GM21737 (cell line): ENCODE results near the gene FAM111A.

Experiments
- ATAC-seq: cut with Tn5 transposase; IDR thresholded peaks from one replicate; pipeline ENCODE4 v1.9.1; 2021; ENCODE audit warnings: mild to moderate bottlenecking, moderate library complexity; ENCODE audit not compliant: unreplicated experiment

FAM111A gene

DNA sequence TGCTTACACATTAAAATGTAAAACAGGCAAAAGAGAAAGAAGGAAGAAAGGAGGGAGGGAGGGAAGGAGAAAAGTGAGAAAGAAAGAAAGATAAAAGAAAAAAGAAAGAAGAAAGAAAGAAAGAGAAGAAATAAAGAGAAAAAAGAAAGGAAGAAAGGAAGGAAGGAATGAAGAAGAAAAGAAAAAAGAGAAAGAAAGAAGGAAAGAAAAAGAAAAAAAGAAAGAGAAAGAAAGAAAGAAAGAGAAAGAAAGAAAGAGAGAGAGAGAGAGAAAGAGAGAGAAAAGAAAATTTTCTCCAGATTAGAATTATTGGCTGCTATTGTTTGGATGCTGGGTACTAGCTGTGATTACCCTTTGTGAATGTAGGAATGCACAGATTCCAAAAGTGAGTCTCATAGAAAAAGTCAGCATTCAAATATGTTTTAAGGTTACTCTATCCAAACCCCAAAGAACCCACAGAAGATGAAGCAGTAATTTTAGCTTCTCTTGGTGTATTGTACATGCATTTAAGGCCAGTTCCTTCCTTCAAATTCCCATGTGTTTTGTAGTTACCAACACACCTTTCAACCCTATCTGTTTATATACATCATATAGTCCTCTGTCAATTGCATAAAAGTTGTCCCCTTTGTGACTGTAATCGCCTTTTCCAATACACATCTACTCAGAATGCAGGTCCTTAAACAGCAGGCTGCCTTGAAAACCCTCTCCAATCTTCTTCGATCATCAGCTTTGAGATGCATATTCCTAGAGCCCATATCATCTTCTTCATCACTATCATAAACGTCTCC lies 789 bp upstream of the FAM111A start:
- no peak for ATAC-seq

DNA sequence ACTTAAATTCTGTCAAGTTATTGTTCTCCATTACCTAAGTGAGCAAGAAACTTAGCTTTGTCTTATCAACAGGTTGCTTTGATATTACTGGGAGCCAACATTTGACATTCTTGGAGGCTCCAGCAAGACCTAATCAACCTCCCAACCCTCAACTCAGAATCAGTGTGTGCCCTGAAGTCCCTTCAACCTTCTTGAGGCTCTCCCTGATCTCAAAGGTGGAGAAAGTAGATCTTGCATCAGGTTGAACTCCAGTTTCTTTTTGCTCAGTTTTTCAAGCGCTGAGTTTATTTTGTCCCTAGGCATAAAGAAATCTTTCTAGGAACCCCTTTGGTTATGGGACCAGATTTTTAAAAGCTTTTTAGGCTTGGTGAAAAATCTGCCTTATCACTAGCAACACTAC lies 1.4 kb downstream of the FAM111A start:
- ATAC-seq, result no peak

DNA sequence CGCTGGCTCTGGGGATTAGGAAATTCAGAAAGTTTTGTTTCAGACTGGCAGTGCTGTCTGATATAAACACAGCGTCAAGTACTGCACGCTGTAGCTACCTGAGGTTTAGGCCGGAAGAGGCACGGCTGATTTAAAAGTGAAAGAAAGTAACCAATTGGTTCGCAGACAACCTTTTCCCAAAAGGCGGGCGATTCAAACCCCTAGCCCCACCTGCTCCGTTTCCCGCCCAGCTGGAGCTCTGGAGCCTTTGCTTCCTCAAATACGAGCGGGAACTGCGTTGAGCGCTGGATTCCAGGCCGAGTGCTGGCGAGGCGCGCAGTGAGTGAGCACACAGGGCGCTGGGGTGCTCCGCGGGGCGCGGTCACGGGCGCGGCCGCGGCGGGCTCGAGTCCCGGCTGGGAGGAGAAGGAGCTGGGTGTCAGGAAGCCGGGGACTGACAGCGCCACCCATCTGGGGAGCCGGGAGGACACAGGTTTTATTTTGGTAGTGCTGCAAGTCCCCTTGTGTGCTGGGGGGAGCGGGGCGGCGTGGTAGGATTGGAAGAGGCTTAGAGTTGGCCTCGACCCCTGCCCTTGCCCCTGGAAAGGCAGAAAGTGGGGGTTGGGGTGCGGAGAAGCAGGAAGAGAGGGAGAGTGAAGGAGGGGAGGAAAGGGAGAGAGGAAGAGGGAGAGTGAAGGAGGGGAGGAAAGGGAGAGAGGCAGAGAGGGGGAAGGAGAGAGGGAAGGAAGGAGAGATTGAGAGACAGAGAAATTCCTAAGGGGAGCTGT lies 2.1 kb downstream of the FAM111A start:
- peak; percentile 50 for ATAC-seq

DNA sequence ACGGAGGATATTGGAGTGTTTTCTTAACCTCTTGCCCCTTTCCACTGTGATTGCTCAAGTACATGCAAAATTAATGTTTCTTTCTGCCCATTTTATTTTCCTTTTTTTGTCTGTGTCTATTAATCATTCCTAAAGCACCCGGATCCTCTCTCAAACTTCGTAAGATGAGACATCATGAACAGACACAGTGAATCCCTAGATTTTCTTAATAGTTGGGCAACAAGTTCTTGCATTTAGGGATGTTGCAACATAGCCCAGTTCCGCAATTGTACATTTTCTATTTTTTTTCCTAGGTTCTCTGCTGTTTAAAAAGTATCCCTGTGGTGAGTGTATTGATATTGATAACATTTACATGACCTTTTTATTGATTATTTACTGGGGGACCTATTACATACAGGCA lies 2.9 kb downstream of the FAM111A start:
- ATAC-seq, result no peak

DNA sequence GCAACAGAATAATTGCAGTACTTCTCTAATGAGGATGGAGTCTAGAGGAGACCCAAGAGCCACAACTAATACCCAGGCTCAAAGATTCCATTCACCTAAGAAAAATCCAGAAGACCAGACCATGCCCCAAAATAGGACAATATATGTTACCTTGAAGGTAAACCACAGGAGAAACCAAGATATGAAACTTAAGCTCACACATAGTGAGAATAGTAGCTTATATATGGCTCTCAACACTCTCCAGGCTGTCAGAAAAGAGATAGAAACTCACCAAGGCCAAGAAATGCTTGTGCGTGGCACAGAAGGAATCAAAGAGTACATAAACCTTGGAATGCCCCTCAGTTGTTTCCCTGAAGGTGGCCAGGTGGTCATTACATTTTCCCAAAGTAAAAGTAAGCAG lies 9.1 kb downstream of the FAM111A start:
- ATAC-seq, result peak; percentile 39

DNA sequence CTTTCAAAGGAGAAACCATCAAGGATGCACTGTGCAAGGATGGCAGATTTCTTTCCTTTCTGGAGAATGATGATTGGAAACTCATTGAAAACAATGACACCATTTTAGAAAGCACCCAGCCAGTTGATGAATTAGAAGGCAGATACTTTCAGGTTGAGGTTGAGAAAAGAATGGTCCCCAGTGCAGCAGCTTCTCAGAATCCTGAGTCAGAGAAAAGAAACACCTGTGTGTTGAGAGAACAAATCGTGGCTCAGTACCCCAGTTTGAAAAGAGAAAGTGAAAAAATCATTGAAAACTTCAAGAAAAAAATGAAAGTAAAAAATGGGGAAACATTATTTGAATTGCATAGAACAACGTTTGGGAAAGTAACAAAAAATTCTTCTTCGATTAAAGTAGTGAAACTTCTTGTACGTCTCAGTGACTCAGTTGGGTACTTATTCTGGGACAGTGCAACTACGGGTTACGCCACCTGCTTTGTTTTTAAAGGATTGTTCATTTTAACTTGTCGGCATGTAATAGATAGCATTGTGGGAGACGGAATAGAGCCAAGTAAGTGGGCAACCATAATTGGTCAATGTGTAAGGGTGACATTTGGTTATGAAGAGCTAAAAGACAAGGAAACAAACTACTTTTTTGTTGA lies 9.8 kb downstream of the FAM111A start:
- peak; percentile 67 for ATAC-seq

DNA sequence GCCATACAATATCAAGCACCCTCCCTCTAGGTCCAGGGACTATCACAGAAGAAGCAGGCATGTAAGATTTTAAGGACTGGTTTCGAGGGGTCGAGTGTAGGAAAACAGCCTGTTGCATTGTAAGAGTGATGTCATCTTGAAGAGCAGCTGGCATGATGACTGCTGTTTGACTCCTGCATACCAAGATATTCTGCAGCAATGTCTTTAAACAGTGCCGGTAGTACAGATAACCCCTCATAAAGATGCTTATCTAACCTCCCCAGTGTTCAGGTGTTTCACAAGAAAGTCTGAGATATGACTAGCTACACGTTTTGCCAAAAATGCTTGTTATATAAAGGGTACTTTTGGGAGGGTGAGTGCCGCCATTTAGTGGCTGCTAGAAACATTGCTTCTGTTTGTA lies 12.0 kb downstream of the FAM111A start:
- no peak for ATAC-seq

DNA sequence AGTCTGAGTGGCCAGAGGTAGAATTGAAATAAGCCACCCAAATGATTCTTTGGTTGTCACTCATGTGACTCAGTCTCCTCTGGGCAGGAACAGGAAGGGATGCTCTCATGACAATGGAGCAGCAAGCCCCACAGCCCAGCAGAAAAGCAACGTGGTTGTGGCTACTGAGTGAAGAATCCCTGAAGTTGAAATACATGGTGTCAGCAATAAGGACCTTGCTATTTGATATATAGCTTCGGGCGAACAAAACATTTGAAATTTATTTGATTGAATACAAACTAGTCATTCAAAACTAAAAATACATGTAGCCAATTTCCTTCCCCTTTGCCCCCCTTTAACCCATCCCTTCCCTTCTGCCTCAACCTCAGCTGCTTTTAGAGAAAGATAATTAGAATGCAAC lies 14.8 kb downstream of the FAM111A start:
- ATAC-seq, result no peak

DNA sequence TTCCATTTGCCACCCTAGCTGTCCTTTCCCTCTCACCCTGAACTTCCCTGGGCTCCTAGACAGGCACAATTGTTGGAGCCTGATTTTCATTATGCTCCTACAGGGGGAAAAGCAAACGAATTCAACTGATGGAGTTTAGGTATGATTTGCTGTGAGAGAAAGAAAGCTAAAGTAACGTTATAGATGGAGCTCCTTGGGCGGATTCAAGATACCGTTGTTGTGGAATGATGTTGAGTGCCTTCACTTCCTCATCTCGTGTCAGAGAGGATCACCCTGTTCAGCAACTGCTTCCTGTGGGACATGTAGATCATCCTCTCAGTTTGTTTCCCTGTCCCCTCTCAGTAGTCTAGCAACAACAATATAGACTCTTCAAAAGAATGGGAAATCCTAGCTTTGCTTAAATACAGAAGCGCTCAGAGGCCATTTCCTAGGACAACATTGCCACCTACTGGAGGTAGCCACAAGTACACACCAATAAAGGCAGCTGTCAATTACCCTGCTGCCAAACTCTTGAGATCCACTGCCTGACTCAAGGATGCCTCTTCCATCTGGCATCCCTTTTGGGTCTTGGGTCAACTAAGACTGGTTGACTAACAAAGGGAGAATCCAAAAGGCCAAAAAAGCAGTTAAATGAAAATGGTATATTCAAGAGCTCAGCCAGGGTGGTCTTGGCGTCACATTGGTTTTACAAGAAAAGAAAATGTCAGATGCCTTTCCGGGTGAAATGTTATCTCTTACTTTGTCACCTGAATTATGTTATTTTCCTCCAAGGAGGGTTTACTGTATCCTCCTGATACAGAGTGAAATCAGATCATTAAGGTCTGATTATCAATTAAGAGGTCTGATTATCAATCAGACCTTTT lies 15.8 kb downstream of the FAM111A start:
- peak; percentile 82 for ATAC-seq

DNA sequence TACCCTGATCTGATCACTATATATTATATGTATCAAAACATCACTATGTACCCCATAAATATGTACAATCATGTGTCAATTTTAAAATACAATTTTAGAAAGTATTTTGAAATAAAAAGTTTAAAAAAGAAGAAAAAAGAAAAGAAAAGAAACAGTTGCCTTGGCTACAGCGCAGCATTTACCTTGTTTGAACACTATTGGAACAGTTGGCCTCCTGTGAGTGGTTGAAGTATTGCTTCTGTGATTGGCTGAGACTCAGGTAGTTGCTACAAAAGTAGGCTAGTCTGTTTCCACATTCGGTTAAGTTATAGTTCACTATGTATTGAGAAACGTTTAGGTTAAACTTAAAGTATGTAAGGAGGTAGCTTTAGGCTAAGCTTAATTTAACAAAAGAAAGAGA lies 21.4 kb downstream of the FAM111A start:
- no peak for ATAC-seq

DNA sequence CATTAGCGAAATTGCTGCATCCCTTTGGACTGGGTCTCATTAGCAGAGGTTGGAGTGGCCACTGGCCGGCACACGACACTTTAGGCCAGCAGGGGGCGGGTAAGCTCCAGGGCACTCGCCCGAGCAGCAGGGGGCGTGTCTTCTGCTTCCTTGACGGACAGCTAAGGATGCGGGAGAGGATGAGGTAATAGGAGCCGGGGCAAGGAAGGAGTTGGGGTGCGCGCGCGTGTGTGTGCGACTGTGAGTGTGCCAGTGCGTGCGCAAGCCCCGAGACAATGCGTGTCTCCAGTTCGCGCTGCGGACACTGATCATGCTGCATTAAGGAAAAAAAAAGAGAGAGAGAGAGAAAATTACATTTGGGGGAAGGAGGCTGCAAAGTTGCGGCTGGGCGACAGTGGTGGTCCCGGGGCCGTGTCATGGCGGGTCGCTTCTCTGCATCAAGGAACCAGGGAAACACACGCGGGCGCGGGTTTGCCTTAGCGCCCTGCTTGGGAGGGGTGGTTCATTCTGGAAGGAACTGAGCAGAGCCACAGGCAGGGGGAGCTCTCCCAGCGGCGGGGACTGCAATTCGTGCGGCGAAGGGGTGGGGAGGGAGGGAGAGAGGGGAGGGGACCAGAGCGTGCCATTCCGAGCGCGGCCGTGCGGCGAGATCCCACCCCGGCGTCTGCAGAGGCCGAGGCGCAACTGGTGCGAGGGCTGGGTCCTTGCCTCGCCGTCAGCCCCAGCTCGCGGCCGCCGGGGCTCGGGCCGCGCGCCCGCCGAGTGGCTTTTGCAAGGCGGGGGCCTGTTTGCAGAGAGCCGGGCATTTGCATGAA lies 29.1 kb downstream of the FAM111A start, which contains the start of gene DTX4:
DTX4 (plus strand) TSS at position 625 of the 815 bp plus-strand sequence. CDS start 464 bp downstream, outside the sequence.
- peak; percentile 76 for ATAC-seq

DNA sequence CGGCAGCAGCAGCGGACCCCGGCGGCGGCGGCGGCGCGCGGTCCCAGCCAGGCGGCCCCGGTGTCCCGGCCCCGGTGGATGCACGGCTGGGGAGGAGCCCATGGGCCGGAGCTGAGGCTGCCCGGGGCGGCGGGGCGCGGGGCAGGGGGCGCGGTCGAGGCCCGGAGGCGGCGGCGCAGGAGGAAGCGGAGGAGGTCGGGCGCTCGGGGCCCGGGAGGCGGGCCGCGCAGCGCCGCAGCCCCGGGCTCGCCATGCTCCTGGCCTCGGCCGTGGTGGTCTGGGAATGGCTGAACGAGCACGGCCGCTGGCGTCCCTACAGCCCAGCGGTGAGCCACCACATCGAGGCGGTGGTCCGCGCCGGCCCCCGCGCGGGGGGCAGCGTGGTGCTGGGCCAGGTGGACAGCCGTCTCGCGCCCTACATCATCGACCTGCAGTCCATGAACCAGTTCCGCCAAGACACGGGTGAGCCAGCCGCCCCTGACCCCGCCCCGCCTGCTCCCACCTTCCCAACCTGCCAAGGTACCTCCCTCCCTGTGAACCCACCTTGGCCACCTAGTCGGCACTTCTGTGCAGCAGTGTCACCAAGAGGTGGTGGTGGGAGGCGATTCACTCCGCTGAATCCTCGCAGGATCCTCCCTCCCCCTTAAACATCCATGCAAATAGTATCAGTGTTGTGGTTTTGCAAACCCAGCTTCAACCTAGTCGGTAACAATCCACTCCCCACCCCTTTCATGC lies 29.9 kb downstream of the FAM111A start:
- ATAC-seq, result peak; percentile 24

DNA sequence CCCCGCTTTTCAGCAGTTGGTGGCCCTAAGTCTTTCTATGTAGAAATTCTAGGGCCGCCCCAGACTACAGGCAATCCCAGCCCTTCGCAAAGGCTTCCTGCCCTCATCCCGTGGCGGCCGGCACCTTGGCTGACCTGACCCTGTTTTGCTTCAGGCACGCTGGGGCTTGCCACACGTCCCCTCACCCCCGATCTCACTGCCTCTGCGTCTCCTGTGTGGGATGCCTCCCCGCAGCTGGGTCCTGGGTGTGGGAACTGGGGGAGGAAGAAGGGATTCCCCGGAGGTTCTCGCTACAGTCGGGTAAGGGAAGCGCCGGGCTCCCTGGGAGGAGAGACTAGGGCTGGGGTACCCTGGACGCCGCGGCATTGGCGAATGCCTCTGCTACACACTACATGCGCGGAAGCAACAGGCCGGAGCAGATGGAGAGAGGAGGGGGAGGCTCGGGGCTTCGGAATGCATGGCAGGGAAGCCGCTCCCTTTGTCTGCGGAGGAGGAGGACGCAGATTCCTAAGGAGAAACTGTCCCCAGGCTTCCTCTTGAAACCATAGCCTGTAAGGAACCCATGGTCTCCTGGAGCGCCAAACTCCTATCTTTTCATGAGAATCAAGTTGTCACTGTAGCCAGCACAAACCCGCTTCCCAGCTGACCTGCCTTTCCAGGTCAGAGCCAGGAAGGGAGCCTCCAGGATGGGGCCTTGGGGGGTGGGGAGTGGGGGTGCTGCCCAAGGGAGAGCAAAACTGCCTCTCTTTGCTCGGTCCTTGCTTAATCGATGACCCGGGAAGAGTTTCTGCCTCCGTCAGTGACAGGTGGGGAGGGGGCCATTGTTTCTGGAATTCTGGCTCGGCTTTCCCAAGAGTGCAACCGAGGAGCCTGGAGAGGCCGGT lies 30.7 kb downstream of the FAM111A start:
- ATAC-seq, result no peak

DNA sequence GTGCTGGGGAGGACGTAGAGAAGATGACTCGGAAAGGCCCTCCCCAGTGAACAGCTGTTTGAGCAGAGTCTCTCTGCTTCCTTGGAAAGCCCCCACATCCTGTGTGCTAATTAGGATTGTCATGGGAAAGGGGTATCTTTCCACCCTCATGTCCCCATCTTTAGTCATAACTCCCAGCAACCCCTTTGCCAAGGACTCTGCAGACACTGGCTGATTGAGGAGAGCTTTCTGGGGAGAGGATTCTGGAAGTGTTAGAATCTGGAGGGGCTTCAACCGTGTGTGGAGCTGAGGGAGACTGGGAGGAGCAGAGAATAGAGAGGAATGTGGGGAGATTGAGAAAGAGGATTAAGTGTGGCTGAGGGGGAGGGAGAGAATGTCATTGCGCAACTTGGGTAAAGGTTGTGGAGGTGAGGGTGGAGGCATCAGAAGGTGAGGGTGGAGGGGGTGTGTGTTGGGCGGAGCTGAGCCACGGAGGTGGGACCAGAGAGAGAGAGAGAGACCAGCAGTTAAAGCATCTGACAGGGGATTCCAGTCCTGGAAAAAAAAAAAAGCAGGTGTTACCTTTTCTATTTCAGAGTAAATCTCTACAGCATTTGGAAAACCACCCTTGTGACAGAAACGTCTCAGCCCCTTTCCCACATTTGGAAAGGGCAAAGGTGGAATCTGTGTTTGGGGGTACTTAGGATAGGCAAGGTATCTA lies 31.5 kb downstream of the FAM111A start:
- no peak for ATAC-seq

DNA sequence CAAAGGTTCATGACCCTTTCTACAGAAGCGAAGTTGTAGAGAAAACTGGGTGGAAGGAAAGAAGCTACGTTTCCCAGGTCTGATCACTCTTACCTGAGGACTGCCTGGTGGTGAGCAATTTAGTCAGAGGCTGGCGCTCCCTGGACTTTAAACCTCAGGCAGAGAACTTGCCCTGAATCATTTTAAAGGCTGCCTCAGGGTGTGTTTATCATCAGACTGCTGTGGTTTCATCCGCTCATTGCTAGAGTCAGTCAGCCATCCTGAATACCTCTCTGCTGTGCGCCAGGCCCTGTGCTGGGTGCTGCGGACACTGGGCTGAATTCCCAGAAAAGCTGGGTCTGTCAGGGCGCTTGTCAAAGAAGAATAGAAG lies 32.0 kb downstream of the FAM111A start:
- ATAC-seq, result no peak

DNA sequence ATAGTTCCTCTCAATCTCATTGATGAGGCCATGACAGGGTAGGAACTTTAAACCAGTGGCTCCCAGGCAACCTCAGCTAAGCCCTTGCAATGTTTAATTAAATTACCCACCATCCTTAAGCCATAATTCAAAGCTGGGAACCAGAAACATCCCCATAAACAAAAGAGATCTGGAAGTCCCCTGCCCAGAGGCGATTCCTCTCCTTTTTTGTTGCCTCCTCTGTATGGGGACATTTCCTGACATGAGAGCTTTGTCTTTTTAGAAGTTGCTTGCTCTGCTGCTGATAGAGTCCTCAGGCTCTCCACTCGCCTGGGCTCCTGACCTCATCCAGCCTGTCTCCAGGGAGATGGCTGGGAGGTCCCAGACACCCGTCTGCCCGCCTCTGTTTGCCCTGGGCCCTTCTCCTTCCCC lies 32.4 kb downstream of the FAM111A start:
- ATAC-seq, result no peak

DNA sequence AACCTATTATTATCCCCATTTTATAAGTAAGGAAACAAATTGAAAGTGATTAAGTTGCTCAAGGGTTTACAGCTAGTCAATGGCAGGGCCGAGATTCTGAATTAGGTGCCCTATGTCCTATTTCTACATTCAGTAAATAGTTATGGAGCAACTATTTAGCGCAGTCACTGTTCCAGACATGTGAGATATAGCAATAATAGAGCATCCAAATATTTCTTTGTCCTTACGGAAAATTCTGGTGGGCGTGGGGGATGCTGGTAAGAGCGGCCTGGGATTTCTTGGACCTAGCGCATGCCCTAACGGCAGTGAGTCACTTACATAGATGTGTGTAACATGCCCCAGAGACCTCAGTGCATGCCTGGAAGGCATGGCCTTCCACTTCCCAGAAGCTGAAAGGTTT lies 33.7 kb downstream of the FAM111A start:
- no peak for ATAC-seq

DNA sequence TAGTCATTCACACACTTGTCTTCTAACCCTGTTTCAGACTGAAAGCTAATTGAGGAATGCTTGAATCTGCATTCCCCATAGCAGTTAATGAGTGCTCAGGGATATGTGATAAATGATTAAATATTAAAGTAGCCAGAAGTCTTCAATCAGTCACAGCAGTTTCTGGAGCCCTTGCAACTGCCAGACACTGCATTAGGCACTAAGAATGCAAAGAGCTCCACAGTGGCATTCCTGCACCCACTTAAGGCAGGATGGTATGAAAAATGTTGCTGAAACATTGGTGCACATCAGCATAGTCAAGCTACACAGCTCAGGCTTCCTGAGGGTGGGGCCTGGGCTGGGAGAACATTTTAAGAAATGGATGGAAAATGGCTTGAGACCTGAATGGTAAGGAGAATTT lies 35.7 kb downstream of the FAM111A start:
- no peak for ATAC-seq
